Omental fat pad (tissue), 4 donors: ENCODE results near the gene GLI3. TPM values are rescaled to one million over a fixed set of nuclear protein-coding genes. Genes with fewer than 3 reads are reported as not detected.
A peak's percentile ranks its signal among the peaks of the same experiment; 100 is the strongest.

Experiments used
- ATAC-seq: fragments of 150-250 bp; one replicate; pipeline ENCODE4 v1.9.1; 2016; ENCODE audit warnings: mild to moderate bottlenecking, moderate library complexity; ENCODE audit not compliant: low FRiP score
- DNase-seq: peaks from one replicate; pipeline ENCODE4 v3.0.0-alpha.2; 2019; ENCODE audit warnings: low spot score
- CTCF ChIP-seq, 3 donors: fragments of 450-650 bp; IDR thresholded peaks; one replicate each; pipeline ENCODE4 v1.5.1; 2016 to 2017; ENCODE audit warnings: antibody characterized with exemption in 3 of 3, mild to moderate bottlenecking in 3 of 3, moderate library complexity in 2 of 3
- total RNA-seq, 4 donors: library from RNA; depleted of rRNA; stranded (reverse); fragments of >200 nt; gene quantifications; one replicate each; pipeline ENCODE4 v1.1.0, GENCODE V29; 2016

GLI3 gene
- total RNA-seq, 4 donors from 2014 or later: 10.0 to 19.2 (median 14.6) TPM

GRCh38 chr7:41921453-41921981 is 315.5 kb downstream of the GLI3 start:
- TF ChIP-seq CTCF (IDR thresholded peaks at IDR 0.05): no peak
- ATAC-seq (peak; percentile 42), DNase-seq (no peak)

GRCh38 chr7:41918597-41918996 is 318.4 kb downstream of the GLI3 start:
- ATAC-seq: no peak
- no peak for DNase-seq
- TF ChIP-seq CTCF (IDR thresholded peaks at IDR 0.05): no peak

GRCh38 chr7:41916450-41916927 is 320.5 kb downstream of the GLI3 start:
- TF ChIP-seq CTCF (IDR thresholded peaks at IDR 0.05): no peak
- DNase-seq (no peak), ATAC-seq (peak; percentile 90)

GRCh38 chr7:41915871-41916270 is 321.1 kb downstream of the GLI3 start:
- no peak for TF ChIP-seq CTCF (IDR thresholded peaks at IDR 0.05)
- DNase-seq: no peak
- ATAC-seq: no peak

GRCh38 chr7:41912851-41913567 is 324.0 kb downstream of the GLI3 start:
- no peak for TF ChIP-seq CTCF (IDR thresholded peaks at IDR 0.05)
- DNase-seq: no peak

GRCh38 chr7:41912426-41912825 is 324.6 kb downstream of the GLI3 start:
- DNase-seq (no peak), ATAC-seq (no peak)
- no peak for TF ChIP-seq CTCF (IDR thresholded peaks at IDR 0.05)

More at GRCh38 chr7:41912851-41913567, 324.0 kb downstream of the GLI3 start:
- no peak for ATAC-seq

- TF ChIP-seq CTCF (IDR thresholded peaks at IDR 0.05): no peak
- ATAC-seq: no peak
- DNase-seq: no peak
Measured at GRCh38 chr7:41911792-41912191, 325.2 kb downstream of the GLI3 start.
